HFF-Myc (cell line): ENCODE results near the gene C1QTNF5.

ENCODE experiments used
- DNase-seq: peaks from one replicate; pipeline ENCODE4 v3.0.0-alpha.2; 2011; ENCODE audit warnings: low read depth; ENCODE audit errors: extremely low read depth
- H3K4me3 ChIP-seq: replicated peaks from 2 replicates; pipeline ENCODE4 v1.5.1; 2011; ENCODE audit warnings: low read depth, mild to moderate bottlenecking, control low read depth, low read length
- TF ChIP-seq, protein P1 (sequence below): IDR thresholded peaks from 2 replicates; pipeline ENCODE4 v1.5.1; 2012; ENCODE audit warnings: mild to moderate bottlenecking, low read depth, low read length, control low read depth; ENCODE audit errors: missing control alignments

Gene C1QTNF5

DNA sequence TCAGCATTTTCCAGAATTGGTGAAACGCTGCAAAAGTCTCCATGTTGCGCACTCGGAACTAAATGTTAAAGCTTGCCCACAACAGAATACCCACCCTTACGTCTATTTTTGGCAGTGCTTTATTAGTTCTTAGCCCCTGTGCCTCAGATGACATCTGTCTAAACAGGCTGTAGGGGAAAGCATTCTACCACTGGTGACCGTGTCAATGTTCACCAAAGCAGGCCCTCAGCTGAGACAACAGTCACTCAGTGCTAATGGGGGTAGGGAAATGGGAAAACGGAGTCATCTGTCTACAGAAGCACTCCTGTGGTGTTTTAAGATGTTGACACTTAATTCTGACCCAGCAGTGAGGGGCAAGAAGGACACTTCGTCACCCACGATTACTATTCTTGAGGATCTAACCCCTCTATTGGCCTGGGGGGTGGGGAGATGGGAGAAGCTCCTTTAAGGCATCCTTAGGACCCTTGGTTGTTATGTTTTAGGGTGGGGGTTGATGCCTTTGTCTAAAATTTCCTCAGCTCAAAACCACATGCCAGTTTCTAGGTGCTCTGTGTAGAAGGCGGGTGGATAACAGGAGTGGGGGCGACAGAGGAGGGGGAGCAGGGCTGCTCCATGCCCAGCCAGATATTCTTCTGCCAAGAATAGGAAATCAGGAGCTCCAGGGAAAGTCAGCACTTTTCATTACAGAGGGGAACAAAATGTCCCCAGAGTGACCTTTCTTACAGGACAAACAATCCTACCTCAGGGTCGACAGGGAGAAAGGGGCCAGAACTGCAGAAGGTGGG lies 21.4 kb upstream of the C1QTNF5 start:
- TF ChIP-seq, protein P1, sequence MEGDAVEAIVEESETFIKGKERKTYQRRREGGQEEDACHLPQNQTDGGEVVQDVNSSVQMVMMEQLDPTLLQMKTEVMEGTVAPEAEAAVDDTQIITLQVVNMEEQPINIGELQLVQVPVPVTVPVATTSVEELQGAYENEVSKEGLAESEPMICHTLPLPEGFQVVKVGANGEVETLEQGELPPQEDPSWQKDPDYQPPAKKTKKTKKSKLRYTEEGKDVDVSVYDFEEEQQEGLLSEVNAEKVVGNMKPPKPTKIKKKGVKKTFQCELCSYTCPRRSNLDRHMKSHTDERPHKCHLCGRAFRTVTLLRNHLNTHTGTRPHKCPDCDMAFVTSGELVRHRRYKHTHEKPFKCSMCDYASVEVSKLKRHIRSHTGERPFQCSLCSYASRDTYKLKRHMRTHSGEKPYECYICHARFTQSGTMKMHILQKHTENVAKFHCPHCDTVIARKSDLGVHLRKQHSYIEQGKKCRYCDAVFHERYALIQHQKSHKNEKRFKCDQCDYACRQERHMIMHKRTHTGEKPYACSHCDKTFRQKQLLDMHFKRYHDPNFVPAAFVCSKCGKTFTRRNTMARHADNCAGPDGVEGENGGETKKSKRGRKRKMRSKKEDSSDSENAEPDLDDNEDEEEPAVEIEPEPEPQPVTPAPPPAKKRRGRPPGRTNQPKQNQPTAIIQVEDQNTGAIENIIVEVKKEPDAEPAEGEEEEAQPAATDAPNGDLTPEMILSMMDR: no peak
- DNase-seq: no peak
- H3K4me3 ChIP-seq: no peak overlapping the region

DNA sequence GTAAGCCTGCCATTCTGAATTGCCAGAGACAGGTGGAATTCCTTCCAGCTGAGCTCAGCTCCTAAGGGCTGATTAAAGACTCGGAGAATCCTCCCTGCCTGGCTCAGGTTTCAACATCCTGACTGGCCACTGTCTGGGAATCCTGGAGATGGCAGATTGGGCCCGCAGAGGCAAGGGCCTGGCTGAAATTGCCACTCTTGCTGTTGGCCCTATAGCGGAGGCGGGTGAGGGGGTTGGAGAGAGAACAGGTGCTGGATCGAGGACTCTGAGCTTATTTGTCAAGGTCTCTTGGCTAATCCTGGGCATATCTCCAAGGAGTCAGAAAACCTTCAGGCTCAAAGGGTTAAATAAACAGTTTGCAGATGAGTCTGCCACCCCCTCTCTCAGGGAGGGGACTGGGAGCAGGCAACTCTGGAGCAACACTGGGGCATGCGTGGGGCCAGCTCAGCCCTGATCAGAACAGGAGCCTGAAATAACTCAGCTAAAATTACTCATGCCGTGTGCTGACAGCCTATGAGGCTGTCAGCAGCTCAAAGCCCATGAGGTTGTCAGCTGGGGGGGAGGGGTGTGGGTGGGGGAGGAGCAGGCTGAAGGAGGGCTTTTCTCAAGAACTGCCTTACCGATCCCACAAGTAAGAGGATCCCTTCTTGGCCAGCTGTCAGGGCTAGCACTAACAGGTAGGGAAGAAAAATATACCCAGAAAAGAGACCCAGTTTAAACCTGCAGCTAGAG lies 20.5 kb upstream of the C1QTNF5 start:
- DNase-seq: no peak
- TF ChIP-seq, protein P1: no peak
- H3K4me3 ChIP-seq: no peak overlapping the region

DNA sequence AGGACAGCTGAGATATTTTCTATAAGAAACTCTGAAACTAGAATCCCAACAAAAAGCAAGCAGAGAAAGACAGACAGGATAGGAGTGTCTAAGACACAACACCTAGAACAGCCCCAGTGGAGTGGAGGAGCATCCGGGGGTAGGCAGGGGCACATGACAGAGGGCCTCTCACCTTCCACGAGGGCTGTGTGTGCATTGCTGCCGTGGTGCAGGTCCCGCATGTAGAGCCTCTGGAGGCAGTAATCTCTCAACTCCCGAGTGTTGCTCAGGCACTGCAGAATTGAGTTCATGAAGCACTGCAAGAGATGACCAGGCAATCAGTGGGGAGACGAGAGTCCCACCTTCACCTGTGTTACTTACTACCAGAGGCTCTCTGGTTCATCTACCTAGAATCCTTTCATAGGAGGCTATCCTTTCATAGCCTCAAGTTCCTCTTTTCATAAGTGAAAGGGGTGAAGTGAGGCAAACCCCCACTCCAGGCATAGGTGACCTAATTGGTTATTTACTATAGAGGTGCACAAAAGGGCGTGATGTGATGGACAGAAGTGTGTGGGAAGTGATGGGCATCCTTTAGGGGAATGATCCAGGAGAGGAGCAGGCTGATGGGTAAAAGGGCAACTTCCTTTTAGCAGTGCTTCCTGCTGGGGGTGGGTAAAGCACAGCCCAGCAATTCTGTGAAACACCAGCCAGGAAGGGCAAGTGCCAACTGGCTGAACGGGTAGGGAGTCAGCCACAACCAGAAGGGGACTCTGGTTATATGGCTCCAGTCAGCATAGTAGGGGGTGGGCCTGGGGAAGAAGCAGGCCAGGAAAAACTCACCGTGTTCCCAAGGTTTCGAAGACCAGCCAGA lies 18.9 kb upstream of the C1QTNF5 start:
- no peak overlapping the region for H3K4me3 ChIP-seq
- DNase-seq: no peak
- TF ChIP-seq, protein P1: no peak

DNA sequence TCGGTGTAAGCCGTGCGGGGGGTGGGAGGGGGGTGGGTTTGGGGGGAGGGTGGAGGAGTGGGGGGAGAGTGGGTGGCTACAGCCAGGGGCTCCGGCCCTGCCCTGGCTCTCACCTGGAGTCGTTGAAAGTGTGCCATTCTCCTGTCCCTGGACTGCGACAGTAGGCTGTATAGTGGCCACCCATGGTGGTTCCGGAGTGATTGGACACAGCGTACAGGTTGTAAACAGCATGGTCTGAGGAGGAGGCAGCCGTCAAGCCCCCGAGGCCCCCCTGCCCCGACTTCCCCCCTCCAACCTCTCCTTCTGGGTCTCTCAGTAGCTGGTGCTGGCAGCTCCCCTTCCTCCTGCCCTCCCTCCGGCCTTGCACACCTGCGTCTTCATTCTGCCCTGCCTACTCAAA lies 16.4 kb upstream of the C1QTNF5 start:
- TF ChIP-seq, protein P1: no peak
- no peak for DNase-seq
- peak overlapping the region; percentile 43 for H3K4me3 ChIP-seq

DNA sequence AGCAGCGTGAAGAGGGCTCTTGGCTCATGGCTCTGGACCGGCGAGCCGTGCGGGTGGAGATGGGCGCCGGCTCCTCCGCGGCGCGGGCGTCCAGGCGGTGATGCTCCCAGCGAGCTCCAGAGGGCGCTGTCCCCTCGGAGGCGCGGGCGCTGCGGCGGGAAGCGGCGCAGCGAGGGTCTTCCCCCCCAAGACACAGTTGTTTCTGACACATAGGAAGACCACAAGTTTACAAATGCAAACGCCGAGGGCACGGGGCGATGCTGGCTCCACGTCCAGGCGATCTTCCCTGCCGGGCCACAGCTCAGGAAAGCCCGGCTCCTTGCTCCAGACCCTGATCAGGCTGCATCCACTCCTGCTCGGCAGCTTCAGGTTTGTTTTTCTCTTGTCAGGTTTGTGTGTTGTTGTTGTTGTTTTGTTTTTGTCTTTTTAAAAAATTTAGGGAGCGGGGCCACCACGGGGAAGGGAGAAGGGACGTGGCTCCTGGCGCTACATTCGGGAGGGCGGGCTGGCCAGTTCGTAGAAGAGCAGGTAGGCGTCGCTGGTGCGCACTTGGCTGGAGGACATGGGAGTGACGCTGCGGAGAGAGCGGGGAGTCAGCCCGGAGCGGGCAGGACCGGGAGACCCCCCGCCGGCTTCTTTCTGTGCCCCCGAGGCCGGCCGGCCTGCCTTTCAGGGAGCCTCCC lies 15.8 kb upstream of the C1QTNF5 start:
- peak overlapping the region; percentile 43 for H3K4me3 ChIP-seq
- TF ChIP-seq, protein P1: peak; percentile 84
- DNase-seq: no peak
